Measurements from ENCODE around the gene SPATA20.
A peak's percentile ranks its signal among the peaks of the same experiment; 100 is the strongest.

SPATA20 gene

DNA sequence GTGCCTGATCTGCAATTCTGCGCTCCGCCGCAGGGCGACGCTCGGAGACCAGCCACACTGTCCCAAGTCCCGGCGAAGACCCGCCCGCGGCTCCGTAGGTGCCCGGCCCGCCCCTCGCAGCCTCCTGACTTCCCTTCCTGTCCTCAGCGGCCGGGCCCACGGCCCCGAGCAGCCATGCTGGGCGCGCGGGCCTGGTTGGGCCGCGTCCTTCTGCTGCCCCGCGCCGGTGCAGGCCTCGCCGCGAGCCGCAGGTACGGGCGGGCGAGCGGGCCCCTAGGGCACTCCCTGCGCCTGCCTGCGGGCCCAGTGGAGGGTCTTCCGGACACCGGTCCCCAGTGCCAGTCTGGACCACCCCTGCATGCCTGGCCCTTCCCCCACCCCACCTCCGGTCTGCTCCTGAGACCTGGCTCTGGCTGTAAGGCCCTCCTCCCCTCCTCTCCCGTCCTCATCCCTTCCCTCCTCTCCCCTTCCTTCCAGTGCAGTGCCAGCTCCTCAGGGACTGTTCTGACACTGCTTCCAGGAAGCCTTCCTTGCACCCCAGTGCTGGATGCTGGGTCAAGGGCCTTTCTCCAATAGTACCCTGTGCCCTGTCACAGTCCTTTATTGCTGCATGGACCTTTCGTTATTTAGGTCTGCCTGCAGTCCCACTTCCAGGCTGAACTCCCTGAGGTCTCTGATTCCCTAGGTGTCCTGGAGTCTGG is at the start of gene SPATA20:
SPATA20 (plus strand) TSS at position 140 of the 701 bp plus-strand sequence; CDS start at position 175, 35 bp downstream.
- peak; percentile 89 for DNase-seq (ENCODE audit: low read depth)
- TF ChIP-seq CTCF (IDR thresholded peaks at IDR 0.05; ENCODE audit: insufficient read depth, low read depth, low read length, missing control alignments): peak; percentile 88
- peak within 1 kb of the TSS; percentile 52 for H3K4me3 ChIP-seq (ENCODE audit: low read length)

DNA sequence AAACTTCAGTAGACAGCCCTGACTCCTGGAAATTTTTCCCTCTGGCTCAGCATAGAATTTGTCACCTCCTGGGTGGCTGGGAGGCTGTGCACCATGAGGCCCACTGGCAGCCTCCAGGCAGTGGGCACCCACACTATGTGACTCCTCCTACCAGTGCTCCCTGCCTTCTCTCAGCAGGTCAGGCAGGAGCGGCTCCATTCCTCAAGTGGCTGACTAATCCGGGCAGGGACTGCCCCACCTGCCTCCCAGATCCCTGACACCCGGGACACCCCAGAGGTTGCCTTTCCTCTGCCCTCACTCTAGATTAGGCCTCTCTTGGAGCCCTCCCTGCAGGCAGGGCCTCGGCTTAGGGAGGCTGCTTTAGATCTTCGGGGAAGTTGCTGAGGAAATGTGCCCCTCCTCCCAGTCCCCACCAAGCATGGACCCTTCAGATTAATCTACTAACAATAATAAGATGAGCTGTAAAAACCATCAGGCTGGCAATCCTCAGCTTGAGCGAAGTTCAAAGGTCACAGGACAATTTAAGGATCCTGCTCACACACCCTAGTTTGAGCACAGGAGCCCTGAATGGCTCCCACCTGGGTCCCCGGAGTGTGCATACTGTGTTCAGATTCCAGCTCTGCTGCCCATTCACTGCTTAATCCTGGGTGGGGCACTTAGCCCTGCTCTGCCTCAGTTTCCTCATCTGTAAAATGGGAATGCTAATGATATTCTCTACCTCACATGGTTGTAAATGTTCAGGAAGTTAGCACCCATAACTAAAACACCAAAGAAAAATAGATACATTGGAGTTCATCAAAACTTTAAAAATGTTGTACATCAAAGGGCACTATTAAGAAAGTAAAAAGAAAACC is 48.7 kb upstream of the SPATA20 start:
- TF ChIP-seq CTCF (IDR thresholded peaks at IDR 0.05; ENCODE audit: insufficient read depth, low read depth, low read length, missing control alignments): no peak
- peak; percentile 89 for DNase-seq (ENCODE audit: low read depth)

GRCh38 chr17:50499270-50499669 is 47.7 kb upstream of the SPATA20 start:
- no peak for TF ChIP-seq CTCF (IDR thresholded peaks at IDR 0.05; ENCODE audit: insufficient read depth, low read depth, low read length, missing control alignments)
- H3K4me3 ChIP-seq (ENCODE audit: low read length): no peak overlapping the region
- no peak for DNase-seq (ENCODE audit: low read depth)

More for the DNA sequence above, 48.7 kb upstream of the SPATA20 start:
- H3K4me3 ChIP-seq (ENCODE audit: low read length): no peak overlapping the region

DNA sequence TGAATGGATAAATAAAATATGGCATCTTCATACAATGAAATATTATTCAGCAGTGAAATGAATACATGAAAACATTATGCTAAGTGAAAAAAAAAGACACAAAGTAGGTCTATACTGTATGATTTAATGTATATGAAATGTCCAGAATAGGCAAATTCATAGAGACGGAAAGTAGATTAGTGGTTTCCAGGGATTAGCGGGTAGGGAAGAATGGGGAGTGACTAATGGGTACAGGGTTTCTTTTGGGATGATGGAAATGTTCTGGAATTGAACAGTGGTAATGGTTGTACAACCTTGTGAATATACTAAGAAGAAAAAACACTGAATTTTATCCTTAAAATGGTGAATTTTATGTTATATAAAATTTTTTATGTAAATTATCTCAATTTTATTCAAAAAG is 47.3 kb upstream of the SPATA20 start:
- TF ChIP-seq CTCF (IDR thresholded peaks at IDR 0.05; ENCODE audit: insufficient read depth, low read depth, low read length, missing control alignments): no peak
- no peak overlapping the region for H3K4me3 ChIP-seq (ENCODE audit: low read length)
- DNase-seq (ENCODE audit: low read depth): no peak

- peak; percentile 40 for TF ChIP-seq CTCF (IDR thresholded peaks at IDR 0.05; ENCODE audit: insufficient read depth, low read depth, low read length, missing control alignments)
- H3K4me3 ChIP-seq (ENCODE audit: low read length): no peak overlapping the region
- DNase-seq (ENCODE audit: low read depth): peak; percentile 33
Observed at GRCh38 chr17:50501054-50501453, 45.9 kb upstream of the SPATA20 start.

- H3K4me3 ChIP-seq (ENCODE audit: low read length): no peak overlapping the region
- TF ChIP-seq CTCF (IDR thresholded peaks at IDR 0.05; ENCODE audit: insufficient read depth, low read depth, low read length, missing control alignments): no peak
- no peak for DNase-seq (ENCODE audit: low read depth)
Observed at GRCh38 chr17:50502301-50502990, 44.5 kb upstream of the SPATA20 start.
